Aorta (tissue), 5 donors: ENCODE measurements around the gene ZC3H12D. TPM values are rescaled to one million over a fixed set of nuclear protein-coding genes. Genes with fewer than 3 reads are reported as not detected.
"Not testable (repeated sequence)": the region's sequence is repeated elsewhere in the genome, so short reads cannot be mapped to it uniquely, and the experiment has no call there.

Experiments
- ATAC-seq: fragments of 200-7000 bp; cut with Tn5 transposase; one replicate; pipeline ENCODE4 v1.9.1; 2022; ENCODE audit warnings: moderate library complexity; ENCODE audit not compliant: low FRiP score
- DNase-seq, 2 donors: peaks; one replicate each; pipeline ENCODE4 v3.0.0-alpha.2; 2020
- H3K27ac ChIP-seq, 2 donors: one replicate each; pipeline ENCODE4 v1.5.1; 2013; ENCODE audit warnings: low read length in 2 of 2, mild to moderate bottlenecking in 2 of 2, moderate library complexity in 2 of 2, control low read depth in 1 of 2, inconsistent platforms in 1 of 2, low read depth in 1 of 2
- H3K27me3 ChIP-seq, 2 donors: one replicate each; pipeline ENCODE4 v1.6.1; 2013; ENCODE audit warnings: control low read depth in 1 of 2, low read length in 1 of 2, mild to moderate bottlenecking in 1 of 2, moderate library complexity in 1 of 2; ENCODE audit not compliant: insufficient read depth in 2 of 2, control insufficient read depth in 1 of 2
- H3K36me3 ChIP-seq, 2 donors: one replicate each; pipeline ENCODE4 v1.6.1; 2013; ENCODE audit warnings: control low read depth in 1 of 2, low read length in 1 of 2, mild to moderate bottlenecking in 1 of 2; ENCODE audit not compliant: insufficient read depth in 2 of 2, control insufficient read depth in 1 of 2
- H3K4me1 ChIP-seq, 2 donors: one replicate each; pipeline ENCODE4 v1.6.1; 2013; ENCODE audit warnings: low read length in 2 of 2, control low read depth in 1 of 2, mild to moderate bottlenecking in 1 of 2, moderate library complexity in 1 of 2; ENCODE audit not compliant: insufficient read depth in 2 of 2, control insufficient read depth in 1 of 2
- H3K4me3 ChIP-seq, 2 donors: one replicate each; pipeline ENCODE4 v1.5.1; 2013; ENCODE audit warnings: low read length in 2 of 2, control low read depth in 1 of 2, mild to moderate bottlenecking in 1 of 2
- H3K9me3 ChIP-seq: one replicate; pipeline ENCODE4 v1.6.1; 2013; ENCODE audit warnings: mild to moderate bottlenecking, low read length; ENCODE audit not compliant: control insufficient read depth
- WGBS, 2 donors: extraction: QIAGEN DNeasy Blood & Tissue Kit; methylation state at CpG; one replicate each; pipeline ENCODE4 v1.1.7; 2013; 5-methylcytosine and 5-hydroxymethylcytosine counted together
- intact Hi-C, 2 donors: fragments of 100-400 bp; cut with DNase I; formaldehyde crosslinking; loops; one replicate each; pipeline versions ENCODE4 v1.14.2 to v1.15.0; 2022
- polyA plus RNA-seq, 2 donors: library from polyadenylated mRNA; stranded (reverse); fragments of 200-250 nt; gene quantifications; one replicate each; pipeline ENCODE4 v1.2.3, GENCODE V29; 2013
- total RNA-seq, 2 donors: library from RNA; stranded (reverse); fragmentation: NEBNext Ultra II Directional; extraction: Animal tissue kit (Norgen Biotek cat#: 25700); gene quantifications; one replicate each; pipeline ENCODE4 v1.2.1, GENCODE V29; 2021
- donor health status: healthy with polysubstance abuse.
- donor health status: Bipolar disorder and iron deficiency.
- donor health status: DM: no; HTN: no; CAD: no.
- donor health status: DM: no; HTN: no; CAD: no.
- donor health status: DM: yes; HTN: yes; CAD: no.

The ZC3H12D gene
- total and polyA plus RNA-seq, 4 donors, result 0.10 to 3.0 (median 1.5) TPM

DNA sequence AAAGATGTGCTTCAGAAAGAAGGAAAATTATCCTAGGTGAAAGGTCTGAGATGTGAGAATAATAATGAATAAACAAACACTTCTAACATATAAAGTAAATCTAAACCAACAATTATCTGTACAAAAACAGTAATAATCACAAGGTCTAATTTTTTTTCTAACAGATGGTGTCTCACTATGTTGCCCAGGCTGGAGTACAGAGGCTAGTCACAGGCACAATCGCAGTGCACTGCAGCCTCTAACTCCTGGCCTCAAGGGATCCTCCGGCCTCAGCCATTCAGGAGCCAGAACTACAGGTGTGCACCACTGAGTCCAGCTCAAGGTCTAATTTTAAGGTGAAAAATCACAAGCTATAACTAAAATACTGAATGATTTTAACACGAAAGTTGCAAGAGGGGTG, 17.0 kb upstream of the ZC3H12D start:
- Histone ChIP-seq H3K4me3 (no peak overlapping the region), H3K4me1 (no peaks in the 10 kb centered on the region), H3K9me3 (no peaks in the 10 kb centered on the region), H3K36me3 (no peaks in the 10 kb centered on the region), H3K27ac (no peak overlapping the region), H3K27me3 (no peaks in the 10 kb centered on the region)
- WGBS, 2 donors, result 92 to 94% methylated on average over 3 of the region's 3 CpGs
- DNase-seq (no peak), ATAC-seq (no peak)
- intact Hi-C loops, result no loop called here

DNA sequence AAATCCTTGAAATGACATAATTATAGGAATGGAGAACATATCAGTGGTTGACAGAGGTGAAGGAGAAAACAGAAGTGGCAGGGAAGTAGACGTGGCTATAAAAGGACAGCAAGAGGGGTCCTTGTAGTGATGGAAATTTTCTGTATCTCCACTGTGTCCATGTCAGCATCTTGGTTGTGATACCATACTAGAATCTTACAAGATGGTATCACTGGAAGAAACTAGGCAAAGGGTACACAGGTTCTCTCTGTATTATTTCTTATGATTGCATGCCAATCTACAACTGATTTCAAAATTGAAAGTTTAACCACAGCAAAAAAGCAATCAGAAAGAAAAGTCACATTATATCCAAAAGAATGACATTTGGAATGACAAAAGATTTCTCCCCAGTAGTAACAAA, 16.4 kb upstream of the ZC3H12D start:
- DNase-seq, result no peak
- Histone ChIP-seq H3K4me1 (no peaks in the 10 kb centered on the region), H3K27me3 (no peaks in the 10 kb centered on the region), H3K27ac (no peak overlapping the region), H3K9me3 (no peaks in the 10 kb centered on the region), H3K36me3 (no peaks in the 10 kb centered on the region), H3K4me3 (no peak overlapping the region)
- 84 to 90% methylated on average over 1 of the region's 1 CpG for WGBS, 2 donors
- intact Hi-C loops, result no loop called here
- no peak for ATAC-seq

DNA sequence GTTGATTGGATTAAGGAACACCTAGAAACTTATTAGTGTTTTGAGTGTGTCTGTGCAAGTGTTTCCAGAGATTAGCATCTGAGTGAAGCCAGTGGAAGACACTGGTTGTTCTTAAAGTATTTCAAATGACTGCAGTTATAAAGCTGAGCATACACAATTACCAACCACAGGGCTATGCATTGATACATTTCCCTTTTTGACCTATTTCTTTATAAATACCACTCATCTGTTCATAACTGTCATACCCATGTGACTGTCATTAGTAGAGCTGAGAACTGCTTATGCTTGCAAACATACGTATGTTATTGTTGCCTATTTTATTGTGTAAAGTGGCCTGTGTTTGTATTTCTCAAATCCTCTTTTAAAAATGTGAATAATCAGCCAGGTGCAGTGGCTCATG, 15.3 kb upstream of the ZC3H12D start:
- H3K27me3 ChIP-seq, result no peaks in the 10 kb centered on the region
- 83 to 85% methylated on average over 1 of the region's 1 CpG for WGBS, 2 donors
- ATAC-seq, result no peak
- no peaks in the 10 kb centered on the region for H3K9me3 ChIP-seq
- no peak overlapping the region for H3K4me3 ChIP-seq
- no peaks in the 10 kb centered on the region for H3K4me1 ChIP-seq
- intact Hi-C loops, result no loop called here
- no peak overlapping the region for H3K27ac ChIP-seq
- H3K36me3 ChIP-seq, result no peaks in the 10 kb centered on the region
- DNase-seq, result no peak

DNA sequence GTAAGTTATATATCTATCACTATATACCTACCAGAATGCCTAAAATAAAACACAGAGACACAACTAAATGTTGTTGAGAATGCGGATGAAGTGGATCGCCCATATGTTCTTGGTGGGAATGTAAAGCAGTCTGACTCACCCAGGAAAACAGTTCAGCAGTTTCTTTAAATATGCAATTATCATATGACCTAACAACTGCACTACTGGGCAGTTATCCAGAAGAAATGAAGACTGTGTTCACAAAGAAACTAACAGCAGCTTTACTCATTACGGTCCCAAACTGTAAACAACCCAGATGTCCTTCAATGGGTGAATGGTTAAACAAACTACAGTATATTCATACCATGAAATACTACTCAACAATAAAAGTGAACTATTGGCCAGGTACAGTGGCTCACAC, 14.3 kb upstream of the ZC3H12D start:
- intact Hi-C loops, result no loop called here
- no peaks in the 10 kb centered on the region for H3K9me3 ChIP-seq
- H3K27ac ChIP-seq, result no peak overlapping the region
- H3K27me3 ChIP-seq, result no peaks in the 10 kb centered on the region
- H3K36me3 ChIP-seq, result no peaks in the 10 kb centered on the region
- ATAC-seq (no peak), DNase-seq (no peak)
- 74 to 75% methylated on average over 3 of the region's 3 CpGs for whole genome bisulfite sequencing, 2 donors
- no peaks in the 10 kb centered on the region for H3K4me1 ChIP-seq
- no peak overlapping the region for H3K4me3 ChIP-seq

DNA sequence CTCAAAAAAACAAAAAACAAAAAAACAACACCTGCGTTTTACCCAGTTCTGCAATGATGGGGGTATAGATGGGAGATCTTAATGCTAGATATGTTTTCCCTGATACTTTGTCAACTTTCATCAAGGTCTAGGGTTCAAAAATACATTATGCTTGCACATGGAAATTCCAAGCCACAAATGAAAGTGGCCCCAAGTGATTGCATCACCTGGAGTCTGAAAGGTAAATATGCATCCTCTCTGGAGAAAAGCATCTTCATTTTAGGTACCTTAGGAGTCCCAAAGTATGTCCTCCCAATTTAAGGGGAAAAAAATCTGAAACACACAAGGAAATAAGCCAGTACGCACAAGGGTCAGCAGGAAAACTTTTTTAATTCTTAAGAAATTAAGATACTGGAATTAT, 12.6 kb upstream of the ZC3H12D start:
- H3K4me3 ChIP-seq, result no peak overlapping the region
- H3K4me1 ChIP-seq, result no peaks in the 10 kb centered on the region
- DNase-seq (no peak), ATAC-seq (no peak)
- H3K9me3 ChIP-seq, result no peaks in the 10 kb centered on the region
- intact Hi-C loops, result no loop called here
- H3K36me3 ChIP-seq, result no peaks in the 10 kb centered on the region
- H3K27me3 ChIP-seq, result no peaks in the 10 kb centered on the region
- H3K27ac ChIP-seq, result no peak overlapping the region
- 92 to 98% methylated on average over 2 of the region's 2 CpGs for WGBS, 2 donors

DNA sequence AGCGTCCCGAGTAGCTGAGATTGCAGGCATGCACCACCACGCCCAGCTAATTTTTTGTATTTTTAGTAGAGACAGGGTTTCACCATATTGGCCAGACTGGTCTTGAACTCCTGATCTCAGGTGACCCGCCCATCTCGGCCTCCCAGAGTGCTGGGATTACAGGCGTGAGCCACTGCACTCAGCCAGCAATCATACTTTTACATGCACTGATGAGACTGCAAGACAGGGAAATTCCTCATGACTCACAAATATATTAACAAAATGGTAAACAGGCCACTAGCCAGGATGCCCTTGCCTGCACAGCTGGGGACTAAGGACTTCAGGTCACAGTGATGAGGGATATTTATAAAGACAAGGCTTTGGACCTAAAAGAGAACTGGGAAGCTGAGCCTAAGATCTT, 11.8 kb upstream of the ZC3H12D start:
- H3K36me3 ChIP-seq, H3K9me3 ChIP-seq, intact Hi-C loops, H3K4me3 ChIP-seq, H3K27me3 ChIP-seq, H3K27ac ChIP-seq, DNase-seq, ATAC-seq, H3K4me1 ChIP-seq: not testable (repeated sequence)
- WGBS, 2 donors, result 91 to 93% methylated on average over 6 of the region's 6 CpGs

DNA sequence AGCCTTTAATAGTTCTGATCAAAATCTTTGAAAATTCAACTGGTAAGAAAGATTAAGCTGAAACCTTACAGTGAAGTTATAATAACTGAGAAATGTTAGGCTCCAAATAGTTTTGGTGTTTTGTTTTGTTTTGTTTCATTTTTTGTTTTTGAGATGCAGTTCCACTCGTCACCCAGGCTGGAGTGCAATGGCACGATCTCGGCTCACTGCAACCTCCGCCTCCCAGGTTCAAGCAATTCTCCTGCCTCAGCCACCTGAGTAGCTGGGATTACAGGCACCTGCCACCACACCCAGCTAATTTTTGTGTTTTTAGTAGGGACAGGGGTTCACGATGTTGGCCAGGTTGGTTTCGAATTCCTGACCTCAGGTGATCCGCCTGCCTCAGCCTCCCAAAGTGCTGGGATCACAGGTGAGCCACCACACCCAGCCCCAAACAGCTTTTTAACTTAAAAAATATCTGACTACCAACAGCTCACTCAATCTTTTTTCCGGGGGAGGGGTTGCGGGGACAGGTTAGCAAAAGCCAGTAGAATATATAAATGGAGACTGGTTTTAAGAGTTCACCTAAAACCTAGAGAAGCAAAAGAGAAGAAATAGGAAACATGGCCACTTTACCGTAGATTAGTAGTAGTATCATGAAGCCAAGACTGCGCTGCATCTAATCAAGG, 10.7 kb upstream of the ZC3H12D start:
- DNase-seq, H3K4me1 ChIP-seq, H3K36me3 ChIP-seq, ATAC-seq, intact Hi-C loops, H3K27me3 ChIP-seq, H3K27ac ChIP-seq, H3K4me3 ChIP-seq, H3K9me3 ChIP-seq: not testable (repeated sequence)
- WGBS, 2 donors, result 78 to 91% methylated on average over 11 of the region's 11 CpGs

DNA sequence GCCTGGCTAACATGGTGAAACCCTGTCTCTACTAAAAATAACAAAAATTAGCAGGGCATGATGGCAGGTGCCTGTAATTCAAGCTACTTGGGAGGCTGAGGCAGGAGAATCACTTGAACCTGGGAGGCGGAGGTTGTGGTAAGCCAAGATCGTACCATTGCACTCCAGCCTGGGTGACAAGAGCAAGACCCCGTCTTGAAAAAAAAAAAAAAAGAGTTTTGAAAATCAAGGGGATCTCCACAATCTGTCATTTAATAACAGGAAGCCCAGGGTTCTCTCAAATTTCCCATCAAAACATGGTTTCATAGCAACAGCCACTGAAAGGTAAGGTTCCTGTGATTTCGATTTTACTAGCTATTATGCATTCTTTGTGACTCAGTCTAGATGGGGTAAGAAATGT, 10.0 kb upstream of the ZC3H12D start:
- H3K27ac ChIP-seq, intact Hi-C loops: not testable (repeated sequence)
- 90 to 91% methylated on average over 4 of the region's 4 CpGs for WGBS, 2 donors

DNA sequence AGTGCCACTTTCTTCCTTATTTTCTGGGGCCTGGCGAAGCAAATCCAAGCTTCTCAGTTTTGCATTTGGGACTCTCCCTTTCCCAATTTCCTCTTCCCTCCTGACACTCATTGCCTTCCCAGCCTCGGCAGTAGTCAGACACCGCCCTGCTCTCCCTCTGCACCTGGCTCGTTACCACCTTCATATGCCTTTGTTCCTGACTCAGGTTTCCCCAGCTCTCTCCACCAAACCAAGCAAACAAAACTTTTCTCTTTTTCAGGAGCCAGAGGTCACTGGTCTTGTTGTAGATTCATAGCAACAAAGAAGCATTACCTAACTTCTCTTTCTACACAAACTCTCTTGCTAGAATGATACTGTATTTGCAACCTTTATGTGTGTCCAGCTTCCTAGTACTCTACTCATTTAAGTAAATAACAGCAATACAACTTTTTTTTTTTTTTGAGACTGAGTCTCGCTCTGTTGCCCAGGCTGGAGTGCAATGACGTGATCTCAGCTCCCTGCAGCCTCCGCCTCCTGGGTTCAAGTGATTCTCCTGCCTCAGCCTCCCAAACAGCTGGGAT, 9.0 kb upstream of the ZC3H12D start:
- H3K27ac ChIP-seq, result no peak overlapping the region
- H3K9me3 ChIP-seq, result no peaks in the 10 kb centered on the region
- DNase-seq (no peak), ATAC-seq (no peak)
- no peaks in the 10 kb centered on the region for H3K4me1 ChIP-seq
- 91 to 92% methylated on average over 7 of the region's 7 CpGs for WGBS, 2 donors
- no peaks in the 10 kb centered on the region for H3K27me3 ChIP-seq
- H3K4me3 ChIP-seq, result no peak overlapping the region
- no peaks in the 10 kb centered on the region for H3K36me3 ChIP-seq
- intact Hi-C loops, result no loop called here

More for the DNA sequence above, 10.0 kb upstream of the ZC3H12D start:
- not testable (repeated sequence) for H3K4me3 ChIP-seq, ATAC-seq, H3K9me3 ChIP-seq, H3K4me1 ChIP-seq, H3K27me3 ChIP-seq, H3K36me3 ChIP-seq, DNase-seq
